Fibroblast of the conjunctiva (primary cell): ENCODE results near the gene NDUFV2.
"Not testable (repeated sequence)": the region's sequence is repeated elsewhere in the genome, so short reads cannot be mapped to it uniquely, and the experiment has no call there.

Experiments
- DNase-seq: peaks from one replicate; pipeline ENCODE4 v3.0.0-alpha.2; 2010; ENCODE audit warnings: low read depth

NDUFV2 gene

GRCh38 chr18:9156604-9157249 is 54.2 kb downstream of the NDUFV2 start:
- no peak for DNase-seq

DNA sequence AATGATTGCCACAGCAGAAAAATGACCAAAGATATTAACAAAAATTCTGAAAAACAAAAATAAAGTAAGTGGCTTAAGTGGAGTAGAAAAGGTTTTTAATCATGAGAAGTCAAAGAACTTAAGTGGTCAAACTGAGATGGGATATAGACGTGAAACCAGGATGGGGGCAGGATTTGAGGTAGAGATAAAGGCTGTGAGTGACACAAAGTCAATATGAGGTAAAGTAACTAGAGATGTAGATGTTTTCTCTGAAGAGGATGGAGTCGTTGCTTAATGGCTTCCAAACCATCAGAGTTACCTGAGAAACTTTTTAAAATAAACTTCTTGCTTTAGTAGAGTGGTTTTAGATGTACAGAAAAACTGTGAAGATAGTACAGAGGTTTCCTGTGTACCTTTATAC is 55.3 kb downstream of the NDUFV2 start:
- DNase-seq: no peak

- no peak for DNase-seq
These were observed 57.5 kb downstream of the NDUFV2 start for GRCh38 chr18:9160014-9160413.

DNA sequence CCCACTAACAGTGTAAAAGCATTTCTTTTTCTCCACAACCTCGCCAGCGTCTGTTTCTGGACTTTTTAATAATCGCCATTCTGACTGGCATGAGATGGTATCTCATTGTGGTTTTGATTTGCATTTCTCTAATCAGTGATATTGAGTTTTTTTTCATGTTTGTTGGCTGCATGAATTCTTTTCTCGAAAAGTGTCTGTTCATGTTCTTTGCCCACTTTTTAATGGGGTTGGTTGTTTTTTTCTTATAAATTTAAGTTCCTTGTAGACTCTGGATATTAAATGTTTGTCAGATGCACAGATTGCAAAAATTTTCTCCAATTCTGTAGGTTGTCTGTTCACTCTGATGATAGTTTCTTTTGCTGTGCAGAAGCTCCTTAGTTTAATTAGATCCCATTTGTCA is 60.2 kb downstream of the NDUFV2 start:
- not testable (repeated sequence) for DNase-seq

GRCh38 chr18:9164149-9164548 is 61.6 kb downstream of the NDUFV2 start:
- DNase-seq: not testable (repeated sequence)

GRCh38 chr18:9165883-9166282 is 63.4 kb downstream of the NDUFV2 start:
- DNase-seq: not testable (repeated sequence)

DNA sequence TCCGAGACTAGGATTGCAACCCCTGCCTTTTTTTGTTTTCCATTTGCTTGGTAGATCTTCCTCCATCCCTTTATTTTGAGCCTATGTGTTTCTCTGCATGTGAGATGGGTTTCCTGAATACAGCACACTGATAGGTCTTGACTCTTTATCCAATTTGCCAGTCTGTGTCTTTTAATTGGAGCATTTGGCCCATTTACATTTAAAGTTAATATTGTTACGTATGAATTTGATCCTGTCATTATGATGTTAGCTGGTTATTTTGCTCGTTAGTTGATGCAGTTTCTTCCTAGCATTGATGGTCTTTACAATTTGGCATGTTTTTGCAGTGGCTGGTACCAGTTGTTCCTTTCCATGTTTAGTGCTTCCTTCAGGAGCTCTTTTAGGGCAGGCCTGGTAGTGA is 67.0 kb downstream of the NDUFV2 start:
- not testable (repeated sequence) for DNase-seq

GRCh38 chr18:9171919-9172318 is 69.4 kb downstream of the NDUFV2 start:
- not testable (repeated sequence) for DNase-seq

DNA sequence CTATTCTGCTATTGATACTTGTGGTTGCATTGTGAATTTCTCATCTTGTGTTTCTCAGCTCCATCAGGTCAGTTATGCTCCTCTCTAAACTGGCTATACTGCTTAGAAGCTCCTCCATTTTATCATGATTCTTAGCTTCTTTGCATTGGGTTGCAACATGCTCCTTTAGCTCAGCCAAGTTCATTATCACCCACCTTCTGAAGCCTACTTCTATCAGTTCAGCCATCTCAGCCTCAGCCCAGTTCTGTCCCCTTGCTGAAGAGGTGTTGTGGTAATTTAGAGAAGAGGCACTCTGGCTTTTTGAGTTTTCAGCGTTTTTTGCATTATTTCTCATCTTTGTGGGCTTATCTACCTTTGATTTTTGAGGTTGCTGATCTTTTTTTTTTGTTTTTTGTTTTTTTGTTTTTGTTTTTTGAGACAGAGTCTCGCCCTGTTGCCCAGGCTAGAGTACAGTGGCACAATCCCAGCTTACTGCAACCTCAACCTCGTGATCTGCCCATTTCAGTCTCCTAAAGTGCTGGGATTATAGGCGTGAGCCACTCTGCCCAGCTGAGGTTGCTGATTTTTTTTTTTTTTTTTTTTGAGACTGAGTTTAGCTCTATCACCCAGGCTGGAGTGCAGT is 70.1 kb downstream of the NDUFV2 start:
- no peak for DNase-seq

- no peak for DNase-seq
These were observed 71.3 kb downstream of the NDUFV2 start for GRCh38 chr18:9173770-9174233.

DNA sequence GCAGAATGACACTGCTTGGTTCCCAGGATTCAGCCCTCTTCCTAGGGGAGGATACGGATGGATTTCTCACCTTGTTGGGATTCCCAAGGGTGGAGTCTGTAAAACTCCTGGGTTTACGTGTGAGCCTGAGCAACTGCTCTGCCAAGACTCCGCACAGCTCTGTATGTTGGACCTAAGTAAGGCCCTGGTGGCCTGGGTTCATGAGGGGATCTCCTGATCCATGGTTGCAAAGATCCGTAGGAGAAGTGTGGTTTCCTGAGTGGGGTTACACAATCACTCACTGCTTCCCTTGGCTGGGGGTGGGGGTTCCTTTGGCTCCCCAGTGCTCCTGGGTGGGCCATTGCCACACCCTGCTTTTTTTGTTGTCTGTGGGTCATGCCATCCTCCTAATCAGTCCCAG is 71.8 kb downstream of the NDUFV2 start:
- DNase-seq: no peak

- DNase-seq: no peak
These were observed 72.6 kb downstream of the NDUFV2 start for GRCh38 chr18:9175115-9175514.

GRCh38 chr18:9177031-9177430 is 74.5 kb downstream of the NDUFV2 start:
- no peak for DNase-seq

GRCh38 chr18:9177466-9177865 is 75.0 kb downstream of the NDUFV2 start:
- DNase-seq: no peak

DNA sequence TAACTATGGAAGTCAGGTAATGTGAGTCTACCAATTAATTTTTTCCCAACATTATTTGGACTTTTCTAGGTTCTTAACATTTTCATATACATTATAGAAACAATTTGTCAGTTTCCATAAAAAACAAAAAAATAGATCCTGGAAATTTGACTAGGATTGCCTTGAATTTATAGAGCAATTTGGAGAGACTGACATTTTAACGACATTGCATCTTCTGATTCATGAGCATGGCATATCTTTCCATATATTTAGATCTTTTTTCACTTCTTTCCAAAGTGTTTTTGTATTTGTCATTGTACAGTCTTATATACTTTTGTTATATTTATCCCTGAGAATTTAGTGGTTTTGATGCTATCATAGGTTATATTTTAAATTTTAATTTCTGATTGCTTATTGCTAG is 76.1 kb downstream of the NDUFV2 start:
- no peak for DNase-seq

DNA sequence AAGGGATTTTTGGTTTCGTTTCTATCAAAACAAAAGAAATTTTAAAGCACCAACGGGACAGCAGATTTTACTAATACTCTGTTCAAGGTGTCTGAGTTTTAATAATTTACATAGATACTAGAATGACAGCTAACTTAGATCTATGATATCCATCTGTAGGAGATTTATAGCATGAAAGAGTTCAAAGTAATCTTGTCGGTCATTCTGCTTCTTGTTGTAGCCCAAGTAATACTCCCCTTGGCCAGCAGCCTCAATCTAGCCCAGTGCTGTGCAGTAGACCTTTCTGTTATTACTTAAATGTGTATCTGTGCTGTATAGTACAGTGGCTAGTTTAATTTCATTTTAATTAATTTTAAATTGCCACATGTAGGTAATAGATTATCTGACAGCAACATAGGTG is 78.8 kb downstream of the NDUFV2 start:
- DNase-seq: no peak

- no peak for DNase-seq
These were observed 80.4 kb downstream of the NDUFV2 start for GRCh38 chr18:9182852-9183399.
